ENCODE measurements around the gene PTCSC3. TPM values are rescaled to one million over a fixed set of nuclear protein-coding genes. Genes with fewer than 3 reads are reported as not detected.

PTCSC3 gene
- polyA plus RNA-seq, 2 of the 4 experiments (the other 2 are of a cell fraction) = not detected

DNA sequence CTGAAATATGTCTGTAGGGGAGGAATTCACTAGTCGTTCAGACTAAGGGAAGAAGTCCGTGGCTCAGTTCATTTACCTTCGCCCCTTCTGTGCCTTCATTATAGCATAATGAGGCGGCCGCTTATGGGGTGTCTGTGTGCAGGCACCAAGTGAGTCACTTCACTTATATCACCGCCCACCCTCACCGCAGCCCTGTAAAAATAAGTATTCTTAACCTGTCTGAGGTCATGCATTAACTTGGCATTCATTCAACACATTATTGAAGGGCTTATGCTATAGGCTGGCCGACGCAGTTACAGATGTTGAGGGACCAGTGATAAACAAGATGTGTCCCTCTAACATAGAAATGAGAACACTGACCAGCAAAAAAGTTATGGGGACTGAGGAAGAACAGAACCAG, 47.7 kb upstream of the PTCSC3 start:
- Histone ChIP-seq H3K9me3 (no peaks in the 10 kb centered on the region), H3K4me2 (no peak overlapping the region), H3K4me3 (no peak overlapping the region), H3K4me1 (no peaks in the 10 kb centered on the region), H3K27ac (no peak overlapping the region)
- FAIRE-seq (no peak), ATAC-seq (no peak), DNase-seq (ENCODE audit: low read depth in 1 of 2, low spot score in 1 of 2) (no peak)
- ChIA-PET POLR2A (no interaction called here), CTCF (interaction anchor here (2.1 kb wide), 1 partner anchor 154 kb away, joined by 7 read pairs; no protein-coding TSS in a partner anchor)
- TF ChIP-seq CBX8 (IDR thresholded peaks at IDR 0.05) (no peak), ZNF302 (CRISPR knock-in tag; IDR thresholded peaks at IDR 0.05) (no peak), HEYL (CRISPR knock-in tag; IDR thresholded peaks at IDR 0.05) (no peak), PBX3 (IDR thresholded peaks at IDR 0.05) (no peak), JUN (IDR thresholded peaks at IDR 0.05) (no peak), EHF (CRISPR knock-in tag; IDR thresholded peaks at IDR 0.05) (no peak), REST (IDR thresholded peaks at IDR 0.05) (no peak), MAX (IDR thresholded peaks at IDR 0.05) (no peak), FOSB (CRISPR knock-in tag; IDR thresholded peaks at IDR 0.05) (no peak), MAFK (IDR thresholded peaks at IDR 0.05; ENCODE audit: partially characterized antibody) (no peak), ZFP36 (IDR thresholded peaks at IDR 0.05; ENCODE audit: borderline replicate concordance, partially characterized antibody) (no peak), CBX2 (IDR thresholded peaks at IDR 0.05; ENCODE audit: borderline replicate concordance, low read depth) (no peak), KDM5A (IDR thresholded peaks at IDR 0.05) (no peak)
- TF ChIP-seq, protein P1, sequence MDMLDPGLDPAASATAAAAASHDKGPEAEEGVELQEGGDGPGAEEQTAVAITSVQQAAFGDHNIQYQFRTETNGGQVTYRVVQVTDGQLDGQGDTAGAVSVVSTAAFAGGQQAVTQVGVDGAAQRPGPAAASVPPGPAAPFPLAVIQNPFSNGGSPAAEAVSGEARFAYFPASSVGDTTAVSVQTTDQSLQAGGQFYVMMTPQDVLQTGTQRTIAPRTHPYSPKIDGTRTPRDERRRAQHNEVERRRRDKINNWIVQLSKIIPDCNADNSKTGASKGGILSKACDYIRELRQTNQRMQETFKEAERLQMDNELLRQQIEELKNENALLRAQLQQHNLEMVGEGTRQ (IDR thresholded peaks at IDR 0.05) = no peak
- WGBS (ENCODE audit: missing lambda C conversion rate) = 42% methylated on average over 9 of the region's 9 CpGs

- no peak overlapping the region for H3K27ac ChIP-seq
- H3K4me3 ChIP-seq = no peak overlapping the region
- H3K4me1 ChIP-seq = no peaks in the 10 kb centered on the region
- no peak overlapping the region for H3K4me2 ChIP-seq
- WGBS (ENCODE audit: missing lambda C conversion rate) = 60% methylated on average over 3 of the region's 3 CpGs
- TF ChIP-seq JUNB (IDR thresholded peaks at IDR 0.05) (no peak), CHD2 (IDR thresholded peaks at IDR 0.05; ENCODE audit: low read length, partially characterized antibody) (no peak)
- no peak for FAIRE-seq
- no peaks in the 10 kb centered on the region for H3K9me3 ChIP-seq
- no peak for DNase-seq (ENCODE audit: low read depth in 1 of 2, low spot score in 1 of 2)
- CTCF ChIA-PET = interaction anchor here (2.1 kb wide), 1 partner anchor 154 kb away, joined by 7 read pairs; no protein-coding TSS in a partner anchor
- no peak for ATAC-seq
- POLR2A ChIA-PET = no interaction called here
Measured at GRCh38 chr14:36223558-36223957, 47.0 kb upstream of the PTCSC3 start.

DNA sequence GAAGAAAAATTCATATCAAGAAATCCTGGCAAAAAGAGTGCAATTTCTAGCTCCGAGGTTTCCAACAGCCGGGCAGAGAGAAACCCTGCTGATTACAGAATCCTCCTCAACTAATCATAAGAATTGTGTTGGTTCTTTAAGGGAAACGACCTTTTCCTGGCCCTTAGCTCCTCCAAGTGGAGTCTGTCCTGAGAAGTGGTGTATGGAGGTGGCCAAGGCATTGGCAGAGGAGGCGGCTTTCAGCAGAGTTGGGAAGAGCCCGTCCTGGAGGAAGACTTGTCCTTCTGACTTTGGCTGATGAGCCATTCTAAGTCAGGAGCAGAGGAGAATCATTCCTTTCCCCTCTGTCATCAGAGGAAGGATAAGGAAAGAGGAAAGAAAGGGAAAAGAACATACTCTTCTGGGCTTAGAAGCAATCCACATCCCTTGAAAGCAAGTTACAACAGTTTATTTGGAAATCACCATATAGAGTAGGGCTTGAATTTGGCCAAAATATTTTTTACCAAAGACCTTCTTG, 46.5 kb upstream of the PTCSC3 start:
- Histone ChIP-seq H3K27ac (no peak overlapping the region), H3K4me2 (no peak overlapping the region), H3K4me1 (no peaks in the 10 kb centered on the region), H3K4me3 (no peak overlapping the region), H3K9me3 (no peaks in the 10 kb centered on the region)
- DNase-seq (ENCODE audit: low read depth in 1 of 2, low spot score in 1 of 2) = no peak
- WGBS (ENCODE audit: missing lambda C conversion rate) = 43% methylated on average over 5 of the region's 5 CpGs
- POLR2A ChIA-PET = no interaction called here
- no peak for FAIRE-seq
- TF ChIP-seq NR3C1 (IDR thresholded peaks at IDR 0.05) (no peak), CBX2 (IDR thresholded peaks at IDR 0.05; ENCODE audit: borderline replicate concordance, low read depth) (no peak), FOSL2 (IDR thresholded peaks at IDR 0.05) (no peak), FOSL2 (CRISPR knock-in tag; IDR thresholded peaks at IDR 0.05) (no peak), EHF (CRISPR knock-in tag; IDR thresholded peaks at IDR 0.05) (no peak), HEYL (CRISPR knock-in tag; IDR thresholded peaks at IDR 0.05) (no peak), BHLHE40 (IDR thresholded peaks at IDR 0.05; ENCODE audit: low read depth, low read length) (no peak)
- CTCF ChIA-PET = interaction anchor here (0.5 to 2.1 kb wide), 3 partner anchors 151 to 306 kb away, joined by 3 to 7 read pairs (median 6); no protein-coding TSS in a partner anchor
- ATAC-seq = no peak
